ENCODE measurements around the gene SLC23A2.

SLC23A2 gene

DNA sequence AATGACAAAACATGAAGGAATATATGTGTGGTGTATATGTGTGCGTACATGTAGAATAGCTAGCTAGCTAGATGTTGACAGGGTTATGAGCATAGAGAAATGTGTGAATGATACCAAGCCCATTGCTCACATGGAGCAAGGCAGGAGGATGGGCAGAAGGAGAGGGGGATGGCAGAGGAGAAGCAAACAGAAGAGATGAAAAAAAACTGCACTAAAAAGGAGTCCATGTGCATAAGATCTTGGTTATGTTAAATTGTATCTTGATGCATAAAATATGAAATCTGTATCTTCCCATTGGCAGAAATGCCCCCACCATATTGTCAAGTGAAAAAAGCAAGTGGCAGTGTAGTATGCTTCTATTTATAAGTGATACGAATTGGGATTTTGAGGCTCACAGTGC, 154.5 kb downstream of the SLC23A2 start:
- H3K9me3 ChIP-seq (ENCODE audit: control insufficient read depth, low read length): no peaks in the 10 kb centered on the region
- H3K4me3 ChIP-seq (ENCODE audit: extremely low read depth, insufficient read depth, low read length, poor library complexity, severe bottlenecking): no peak overlapping the region
- H3K4me1 ChIP-seq (ENCODE audit: control insufficient read depth, insufficient read depth, low read length, poor library complexity, severe bottlenecking): no peaks in the 10 kb centered on the region
- 100% methylated on average over 1 to 2 of the region's 2 CpGs for WGBS, 2 experiments (ENCODE audit: insufficient coverage in 2 of 2)
- H3K27ac ChIP-seq (ENCODE audit: low read depth, low read length, severe bottlenecking): no peak overlapping the region
- H3K36me3 ChIP-seq (ENCODE audit: control insufficient read depth, insufficient read depth, low read length): no peaks in the 10 kb centered on the region

DNA sequence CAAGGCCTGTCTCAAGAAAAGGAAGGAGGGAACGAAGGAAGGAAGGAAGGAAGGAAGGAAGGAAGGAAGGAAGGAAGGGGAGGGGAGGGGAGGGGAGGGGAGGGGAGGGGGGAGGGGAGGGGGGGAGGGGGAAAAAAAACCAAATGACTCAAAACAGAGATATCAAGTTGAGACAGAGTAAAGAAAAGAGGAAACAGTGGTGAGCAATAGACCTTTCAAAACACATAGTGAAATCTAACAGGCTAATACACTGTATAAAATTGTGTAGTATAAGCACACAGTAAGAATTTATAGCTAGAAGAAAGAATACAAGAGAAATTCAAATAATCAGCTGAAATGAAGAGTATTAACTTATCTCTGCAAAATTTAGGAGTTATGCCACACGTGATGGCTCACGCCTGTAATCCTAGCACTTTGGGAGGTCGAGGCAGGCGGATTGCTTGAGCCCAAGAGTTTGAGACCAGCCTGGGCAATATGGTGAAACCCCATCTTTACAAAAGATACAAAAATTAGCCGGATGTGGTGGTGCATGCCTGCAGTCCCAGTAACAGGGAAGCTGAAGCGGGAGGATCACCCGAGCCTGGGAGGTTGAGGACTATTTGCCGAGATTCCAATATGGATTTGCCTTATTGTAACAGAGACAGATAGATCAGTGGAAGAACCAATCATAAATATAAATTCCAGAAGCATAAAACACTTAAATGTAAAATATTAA, 156.4 kb downstream of the SLC23A2 start:
- no peaks in the 10 kb centered on the region for H3K4me1 ChIP-seq (ENCODE audit: control insufficient read depth, insufficient read depth, low read length, poor library complexity, severe bottlenecking)
- WGBS, 2 experiments (ENCODE audit: insufficient coverage in 2 of 2): 88 to 96% methylated on average over 4 to 7 of the region's 9 CpGs
- no peak overlapping the region for H3K27ac ChIP-seq (ENCODE audit: low read depth, low read length, severe bottlenecking)
- no peaks in the 10 kb centered on the region for H3K9me3 ChIP-seq (ENCODE audit: control insufficient read depth, low read length)
- H3K4me3 ChIP-seq (ENCODE audit: extremely low read depth, insufficient read depth, low read length, poor library complexity, severe bottlenecking): no peak overlapping the region
- H3K36me3 ChIP-seq (ENCODE audit: control insufficient read depth, insufficient read depth, low read length): no peaks in the 10 kb centered on the region

DNA sequence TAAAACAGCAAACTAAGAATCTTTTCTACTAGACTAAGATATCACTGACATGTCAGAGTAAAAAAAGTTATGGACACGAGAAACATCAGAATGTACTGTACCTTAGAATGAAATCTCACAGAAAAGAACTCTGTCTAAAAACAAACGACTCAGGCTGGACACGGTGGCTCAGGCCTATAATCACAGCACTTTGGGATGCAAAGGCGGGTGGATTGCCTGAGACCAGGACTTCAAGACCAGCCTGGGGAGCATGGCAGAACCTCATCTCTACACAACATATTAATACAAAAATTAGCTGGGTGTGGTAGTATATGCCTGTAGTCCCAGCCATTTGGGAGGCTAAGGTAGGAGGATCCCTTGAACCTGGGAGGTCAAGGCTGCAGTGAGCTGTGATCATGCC, 157.0 kb downstream of the SLC23A2 start:
- Histone ChIP-seq H3K27ac (ENCODE audit: low read depth, low read length, severe bottlenecking) (no peak overlapping the region), H3K9me3 (ENCODE audit: control insufficient read depth, low read length) (no peaks in the 10 kb centered on the region), H3K4me3 (ENCODE audit: extremely low read depth, insufficient read depth, low read length, poor library complexity, severe bottlenecking) (no peak overlapping the region), H3K36me3 (ENCODE audit: control insufficient read depth, insufficient read depth, low read length) (no peaks in the 10 kb centered on the region), H3K4me1 (ENCODE audit: control insufficient read depth, insufficient read depth, low read length, poor library complexity, severe bottlenecking) (no peaks in the 10 kb centered on the region)
- 83 to 100% methylated on average over 1 to 3 of the region's 4 CpGs for WGBS, 2 experiments (ENCODE audit: insufficient coverage in 2 of 2)

DNA sequence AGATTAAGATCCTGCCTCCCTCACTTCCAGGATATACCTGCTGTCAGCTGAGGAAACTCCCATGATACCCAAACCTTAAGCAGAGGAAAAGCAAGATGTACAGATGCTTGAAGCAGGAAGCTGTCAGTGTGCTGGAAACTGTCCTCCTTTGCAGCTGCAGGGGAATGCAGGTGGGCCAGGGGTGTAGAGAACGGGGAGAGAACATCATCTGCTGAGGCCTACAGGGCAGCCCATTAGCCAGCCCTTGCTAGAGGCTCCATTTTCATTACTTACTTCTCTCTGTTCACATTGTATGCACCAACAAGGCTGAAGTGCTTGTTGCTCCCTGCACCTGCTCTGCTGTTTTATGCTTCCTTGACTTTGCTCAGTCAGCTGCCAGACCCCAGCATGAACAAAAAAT, 160.5 kb downstream of the SLC23A2 start:
- WGBS, 2 experiments (ENCODE audit: insufficient coverage in 2 of 2): 88% methylated on average over 1 of the region's 1 CpG; no CpG with 5 or more reads in 1 of the 2 experiments
- Histone ChIP-seq H3K36me3 (ENCODE audit: control insufficient read depth, insufficient read depth, low read length) (no peaks in the 10 kb centered on the region), H3K4me1 (ENCODE audit: control insufficient read depth, insufficient read depth, low read length, poor library complexity, severe bottlenecking) (peaks cover 4% of the 10 kb centered on the region), H3K9me3 (ENCODE audit: control insufficient read depth, low read length) (no peaks in the 10 kb centered on the region), H3K4me3 (ENCODE audit: extremely low read depth, insufficient read depth, low read length, poor library complexity, severe bottlenecking) (no peak overlapping the region), H3K27ac (ENCODE audit: low read depth, low read length, severe bottlenecking) (no peak overlapping the region)

DNA sequence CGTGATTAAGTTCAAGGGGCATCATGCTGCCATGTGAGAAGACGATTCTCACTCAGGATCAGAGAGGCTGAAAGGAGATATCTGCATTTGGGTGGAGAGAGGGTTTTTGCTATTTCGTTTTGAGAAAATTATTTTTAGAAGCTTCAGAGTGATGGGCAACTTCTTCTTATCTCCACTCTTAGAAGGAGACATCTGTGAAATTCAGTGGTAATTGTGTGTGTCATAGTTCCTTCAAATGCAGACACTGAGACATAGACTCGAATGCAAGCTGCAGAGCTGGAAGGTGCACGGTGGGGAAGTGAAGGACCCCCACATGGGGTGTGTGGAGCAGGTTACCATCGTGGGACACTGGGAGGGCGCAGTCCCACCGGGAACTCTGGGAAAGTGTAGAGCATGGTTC, 162.8 kb downstream of the SLC23A2 start:
- H3K4me1 ChIP-seq (ENCODE audit: control insufficient read depth, insufficient read depth, low read length, poor library complexity, severe bottlenecking): peaks cover 10% of the 10 kb centered on the region
- H3K36me3 ChIP-seq (ENCODE audit: control insufficient read depth, insufficient read depth, low read length): no peaks in the 10 kb centered on the region
- no peak overlapping the region for H3K27ac ChIP-seq (ENCODE audit: low read depth, low read length, severe bottlenecking)
- WGBS, 2 experiments (ENCODE audit: insufficient coverage in 2 of 2): 87 to 95% methylated on average over 4 to 7 of the region's 8 CpGs
- H3K9me3 ChIP-seq (ENCODE audit: control insufficient read depth, low read length): no peaks in the 10 kb centered on the region
- no peak overlapping the region for H3K4me3 ChIP-seq (ENCODE audit: extremely low read depth, insufficient read depth, low read length, poor library complexity, severe bottlenecking)

DNA sequence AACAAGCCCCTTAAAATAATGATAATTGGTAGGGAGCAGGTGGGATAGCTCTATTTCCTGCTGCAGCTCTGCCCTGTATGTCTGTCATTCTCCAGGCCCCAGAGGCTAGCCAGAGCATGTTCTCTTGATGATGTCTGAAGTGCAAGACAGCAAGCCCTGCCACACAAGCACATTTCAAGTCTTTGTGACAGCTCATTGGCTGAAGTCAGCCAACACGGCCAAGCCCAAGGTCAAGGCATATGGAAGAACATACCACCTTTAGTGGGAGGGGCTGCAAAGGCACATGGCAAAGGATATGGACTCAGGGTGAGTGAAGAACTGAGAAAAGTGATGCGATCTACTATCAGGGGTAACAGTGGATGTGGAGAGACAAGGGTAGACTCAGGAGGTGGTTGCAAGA, 163.6 kb downstream of the SLC23A2 start:
- Histone ChIP-seq H3K36me3 (ENCODE audit: control insufficient read depth, insufficient read depth, low read length) (no peaks in the 10 kb centered on the region), H3K27ac (ENCODE audit: low read depth, low read length, severe bottlenecking) (no peak overlapping the region), H3K4me1 (ENCODE audit: control insufficient read depth, insufficient read depth, low read length, poor library complexity, severe bottlenecking) (peaks cover 10% of the 10 kb centered on the region), H3K4me3 (ENCODE audit: extremely low read depth, insufficient read depth, low read length, poor library complexity, severe bottlenecking) (no peak overlapping the region), H3K9me3 (ENCODE audit: control insufficient read depth, low read length) (no peaks in the 10 kb centered on the region)
- 95 to 100% methylated on average over 2 of the region's 2 CpGs for WGBS, 2 experiments (ENCODE audit: insufficient coverage in 2 of 2)

DNA sequence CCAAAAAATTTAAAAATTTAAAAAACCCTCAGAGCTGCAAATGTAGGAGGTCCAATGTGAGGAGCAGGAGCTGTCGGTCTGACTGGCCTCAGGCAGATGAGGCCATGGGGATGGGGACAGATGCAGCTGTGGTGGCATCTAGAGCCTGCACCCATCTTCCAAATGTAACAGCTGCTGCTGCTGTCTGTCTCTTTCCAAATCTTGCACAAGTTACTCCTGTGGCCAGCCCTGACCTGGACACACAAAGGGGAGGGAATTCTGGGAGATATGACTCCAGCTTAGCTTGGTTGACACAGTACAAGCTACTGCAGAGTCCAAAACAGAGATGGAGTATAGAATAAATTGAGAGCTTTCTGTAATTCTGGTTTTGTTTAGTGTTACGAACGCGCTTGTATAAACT, 164.4 kb downstream of the SLC23A2 start:
- Histone ChIP-seq H3K4me1 (ENCODE audit: control insufficient read depth, insufficient read depth, low read length, poor library complexity, severe bottlenecking) (peaks cover 10% of the 10 kb centered on the region), H3K9me3 (ENCODE audit: control insufficient read depth, low read length) (no peaks in the 10 kb centered on the region), H3K4me3 (ENCODE audit: extremely low read depth, insufficient read depth, low read length, poor library complexity, severe bottlenecking) (no peak overlapping the region), H3K27ac (ENCODE audit: low read depth, low read length, severe bottlenecking) (no peak overlapping the region), H3K36me3 (ENCODE audit: control insufficient read depth, insufficient read depth, low read length) (no peaks in the 10 kb centered on the region)
- 83 to 92% methylated on average over 4 of the region's 4 CpGs for whole genome bisulfite sequencing, 2 experiments (ENCODE audit: insufficient coverage in 2 of 2)

DNA sequence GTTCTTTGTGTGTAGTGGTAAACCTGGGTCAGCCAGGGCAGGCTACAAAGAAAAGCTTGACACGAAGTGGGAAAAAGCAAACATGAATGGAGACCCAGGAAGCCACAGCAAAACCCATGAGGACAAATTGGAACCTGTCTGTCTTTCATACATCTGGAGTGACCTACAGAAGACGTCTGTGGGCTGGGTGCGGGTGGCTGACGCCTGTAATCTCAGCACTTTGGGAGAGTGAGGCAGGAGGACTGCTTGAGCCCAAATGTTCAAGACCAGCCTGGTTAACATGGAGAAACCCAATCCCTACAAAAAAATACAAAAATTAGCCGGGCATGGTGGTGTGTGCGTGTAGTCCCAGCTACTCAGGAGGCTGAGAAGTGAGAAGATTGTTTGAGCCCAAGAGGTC, 164.8 kb downstream of the SLC23A2 start:
- Histone ChIP-seq H3K36me3 (ENCODE audit: control insufficient read depth, insufficient read depth, low read length) (no peaks in the 10 kb centered on the region), H3K9me3 (ENCODE audit: control insufficient read depth, low read length) (no peaks in the 10 kb centered on the region), H3K4me1 (ENCODE audit: control insufficient read depth, insufficient read depth, low read length, poor library complexity, severe bottlenecking) (peaks cover 10% of the 10 kb centered on the region), H3K27ac (ENCODE audit: low read depth, low read length, severe bottlenecking) (no peak overlapping the region), H3K4me3 (ENCODE audit: extremely low read depth, insufficient read depth, low read length, poor library complexity, severe bottlenecking) (no peak overlapping the region)
- 84 to 97% methylated on average over 6 of the region's 6 CpGs for whole genome bisulfite sequencing, 2 experiments (ENCODE audit: insufficient coverage in 2 of 2)

DNA sequence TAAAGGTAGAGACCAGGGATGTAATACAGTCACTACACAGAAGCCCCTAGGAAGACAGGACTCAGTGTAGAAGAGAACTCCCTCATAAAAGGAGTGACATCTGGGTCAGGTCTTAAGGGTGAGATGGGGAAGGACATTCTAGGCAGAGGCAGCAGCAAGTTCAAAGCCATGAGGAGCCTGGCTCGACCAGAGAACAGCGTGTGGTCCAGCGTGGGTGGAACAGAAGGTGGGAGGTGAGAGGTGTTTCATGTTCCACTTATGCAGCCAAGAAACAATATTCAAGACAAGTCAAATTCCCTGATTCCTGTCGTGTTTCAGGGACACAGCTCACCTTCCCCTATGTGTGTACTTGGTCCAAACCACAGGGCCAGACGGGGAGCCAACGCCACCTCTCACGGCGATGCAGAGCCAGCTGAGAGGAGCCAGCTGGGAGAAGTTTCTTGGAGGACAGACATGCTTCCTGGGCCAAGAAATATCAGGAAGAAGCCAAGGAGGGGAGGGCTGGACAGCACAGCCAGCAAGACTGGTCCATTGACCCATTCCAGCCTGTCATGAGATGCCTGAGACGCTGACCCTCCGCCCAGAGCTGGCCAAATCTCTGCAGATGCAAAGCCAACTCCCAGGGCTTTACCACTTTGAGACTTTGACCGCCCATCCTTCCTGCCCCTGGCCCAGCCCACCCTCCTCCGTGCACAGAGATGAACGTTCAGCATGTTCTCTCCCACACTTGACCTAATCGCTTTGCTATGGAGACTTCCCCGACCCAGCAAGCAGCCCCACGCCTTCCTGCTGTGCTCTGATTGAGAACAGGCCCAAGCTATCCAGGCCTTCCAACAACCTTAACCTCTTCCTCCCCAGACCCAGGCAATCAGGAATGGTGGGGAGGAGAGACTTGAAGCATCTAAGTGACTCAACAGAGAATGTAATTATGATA, 165.8 kb downstream of the SLC23A2 start:
- no peak overlapping the region for H3K27ac ChIP-seq (ENCODE audit: low read depth, low read length, severe bottlenecking)
- 58 to 66% methylated on average over 6 to 13 of the region's 16 CpGs for WGBS, 2 experiments (ENCODE audit: insufficient coverage in 2 of 2)

DNA sequence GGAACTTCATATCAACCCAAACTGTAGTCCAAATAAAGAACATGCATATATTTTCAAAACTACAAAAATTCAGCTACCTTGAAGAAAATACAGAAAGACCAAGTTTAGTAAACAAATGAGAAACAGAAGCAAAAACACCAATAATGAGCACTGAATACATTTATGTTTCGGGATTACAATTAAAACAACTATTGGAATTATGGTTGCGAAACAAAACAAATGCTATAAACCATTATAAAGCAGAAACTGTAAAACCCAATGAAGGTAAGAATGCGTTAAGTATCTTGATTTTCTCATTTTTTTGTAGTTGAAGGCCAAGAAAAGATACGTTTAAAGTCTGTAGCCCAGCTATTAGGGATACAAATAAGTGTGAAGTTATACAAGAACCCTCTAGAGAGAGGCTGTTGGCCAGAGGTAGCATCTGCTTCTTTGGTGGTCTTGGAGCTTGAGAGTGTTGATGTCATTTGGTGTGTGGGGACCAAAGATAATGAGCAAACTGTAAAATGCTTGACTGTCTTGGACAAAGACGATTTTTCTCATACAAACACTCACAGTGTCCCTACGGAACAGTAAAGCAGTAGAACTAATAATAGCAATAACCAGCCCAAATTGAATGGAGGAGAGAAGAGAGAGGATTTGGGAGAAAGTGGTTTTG, 168.1 kb downstream of the SLC23A2 start:
- WGBS, 2 experiments (ENCODE audit: insufficient coverage in 2 of 2): 86% methylated on average over 1 to 2 of the region's 6 CpGs

More for the DNA sequence above, 165.8 kb downstream of the SLC23A2 start:
- Histone ChIP-seq H3K4me3 (ENCODE audit: extremely low read depth, insufficient read depth, low read length, poor library complexity, severe bottlenecking) (no peak overlapping the region), H3K36me3 (ENCODE audit: control insufficient read depth, insufficient read depth, low read length) (no peaks in the 10 kb centered on the region), H3K9me3 (ENCODE audit: control insufficient read depth, low read length) (no peaks in the 10 kb centered on the region), H3K4me1 (ENCODE audit: control insufficient read depth, insufficient read depth, low read length, poor library complexity, severe bottlenecking) (peaks cover 10% of the 10 kb centered on the region)

More for the DNA sequence above, 168.1 kb downstream of the SLC23A2 start:
- Histone ChIP-seq H3K36me3 (ENCODE audit: control insufficient read depth, insufficient read depth, low read length) (no peaks in the 10 kb centered on the region), H3K4me1 (ENCODE audit: control insufficient read depth, insufficient read depth, low read length, poor library complexity, severe bottlenecking) (peaks cover 10% of the 10 kb centered on the region), H3K27ac (ENCODE audit: low read depth, low read length, severe bottlenecking) (no peak overlapping the region), H3K9me3 (ENCODE audit: control insufficient read depth, low read length) (no peaks in the 10 kb centered on the region), H3K4me3 (ENCODE audit: extremely low read depth, insufficient read depth, low read length, poor library complexity, severe bottlenecking) (no peak overlapping the region)

Measured in mesodermal cell (in vitro differentiated cells).